Trophoblast cell (in vitro differentiated cells and primary cell): ENCODE data around the gene FAN1.

Source experiments
- DNase-seq, 2 donors: peaks; one replicate each; pipeline ENCODE4 v3.0.0-alpha.2; 2016
- H2AFZ ChIP-seq: 2 replicates; pipeline ENCODE4 v1.6.1; 2013; ENCODE audit warnings: low read length, moderate library complexity, mild to moderate bottlenecking; ENCODE audit not compliant: insufficient read depth, poor library complexity
- H2AK5ac ChIP-seq: 2 replicates; pipeline ENCODE4 v1.6.1; 2013; ENCODE audit warnings: mild to moderate bottlenecking, low read length
- H2BK120ac ChIP-seq: 2 replicates; pipeline ENCODE4 v1.6.1; 2013; ENCODE audit warnings: low read length, mild to moderate bottlenecking, moderate library complexity; ENCODE audit not compliant: insufficient read depth, poor library complexity
- H2BK12ac ChIP-seq: 2 replicates; pipeline ENCODE4 v1.6.1; 2013; ENCODE audit warnings: mild to moderate bottlenecking, low read length, moderate library complexity
- H2BK5ac ChIP-seq: 2 replicates; pipeline ENCODE4 v1.6.1; 2013; ENCODE audit warnings: low read length, low read depth, moderate library complexity, mild to moderate bottlenecking; ENCODE audit not compliant: poor library complexity
- H3K14ac ChIP-seq: 2 replicates; pipeline ENCODE4 v1.6.1; 2013; ENCODE audit warnings: mild to moderate bottlenecking, low read length
- H3K18ac ChIP-seq: 2 replicates; pipeline ENCODE4 v1.6.1; 2013; ENCODE audit warnings: mild to moderate bottlenecking, low read length
- H3K23ac ChIP-seq: 2 replicates; pipeline ENCODE4 v1.6.1; 2013; ENCODE audit warnings: low read length
- H3K27ac ChIP-seq: 2 replicates; pipeline ENCODE4 v1.5.1; 2013; ENCODE audit warnings: low read depth, mild to moderate bottlenecking, inconsistent platforms, low read length, moderate library complexity
- H3K27me3 ChIP-seq: 2 replicates; pipeline ENCODE4 v1.6.1; 2013; ENCODE audit warnings: inconsistent platforms, mild to moderate bottlenecking, low read length, moderate library complexity; ENCODE audit not compliant: insufficient read depth
- H3K36me3 ChIP-seq, 2 experiments: 1 replicate in 1 of 2; 2 replicates in 1 of 2; pipeline ENCODE4 v1.6.1; 2013; ENCODE audit warnings: low read length in 2 of 2, mild to moderate bottlenecking in 2 of 2, moderate library complexity in 1 of 2; ENCODE audit not compliant: insufficient read depth in 2 of 2, control insufficient read depth in 1 of 2
- H3K4ac ChIP-seq: 2 replicates; pipeline ENCODE4 v1.6.1; 2013; ENCODE audit warnings: low read depth, mild to moderate bottlenecking, low read length, moderate library complexity
- H3K4me1 ChIP-seq, 2 experiments: 1 replicate in 1 of 2; 2 replicates in 1 of 2; pipeline ENCODE4 v1.6.1; 2013; ENCODE audit warnings: low read length in 2 of 2, mild to moderate bottlenecking in 2 of 2, moderate library complexity in 1 of 2; ENCODE audit not compliant: insufficient read depth in 2 of 2, control insufficient read depth in 1 of 2
- H3K4me2 ChIP-seq: 2 replicates; pipeline ENCODE4 v1.6.1; 2013; ENCODE audit warnings: inconsistent platforms, mild to moderate bottlenecking, low read length, moderate library complexity
- H3K4me3 ChIP-seq: 2 replicates; pipeline ENCODE4 v1.5.1; 2013; ENCODE audit warnings: mild to moderate bottlenecking, low read depth, low read length, inconsistent platforms
- H3K79me1 ChIP-seq: one replicate; pipeline ENCODE4 v1.6.1; 2013; ENCODE audit warnings: low read length
- H3K79me2 ChIP-seq: 2 replicates; pipeline ENCODE4 v1.6.1; 2013; ENCODE audit warnings: low read length, mild to moderate bottlenecking; ENCODE audit not compliant: control insufficient read depth, insufficient read depth, poor library complexity
- H3K9ac ChIP-seq: 2 replicates; pipeline ENCODE4 v1.6.1; 2013; ENCODE audit warnings: mild to moderate bottlenecking, low read length
- H3K9me3 ChIP-seq: 2 replicates; pipeline ENCODE4 v1.6.1; 2013; ENCODE audit warnings: low read depth, mild to moderate bottlenecking, control low read depth, inconsistent platforms, low read length; ENCODE audit not compliant: insufficient read depth
- H4K12ac ChIP-seq: 2 replicates; pipeline ENCODE4 v1.6.1; 2013; ENCODE audit warnings: low read depth, mild to moderate bottlenecking, low read length, moderate library complexity
- H4K8ac ChIP-seq: 2 replicates; pipeline ENCODE4 v1.6.1; 2013; ENCODE audit warnings: low read depth, mild to moderate bottlenecking, low read length, moderate library complexity
- H4K91ac ChIP-seq: one replicate; pipeline ENCODE4 v1.6.1; 2013; ENCODE audit warnings: low read depth, mild to moderate bottlenecking, low read length, moderate library complexity
- WGBS: extraction: QIAGEN DNeasy Blood & Tissue Kit; methylation state at CpG from one replicate; pipeline ENCODE4 v1.1.7; 2013; ENCODE audit warnings: missing lambda C conversion rate; ENCODE audit not compliant: insufficient read length, insufficient coverage; ENCODE audit errors: extremely low coverage; 5-methylcytosine and 5-hydroxymethylcytosine counted together

FAN1 gene

DNA sequence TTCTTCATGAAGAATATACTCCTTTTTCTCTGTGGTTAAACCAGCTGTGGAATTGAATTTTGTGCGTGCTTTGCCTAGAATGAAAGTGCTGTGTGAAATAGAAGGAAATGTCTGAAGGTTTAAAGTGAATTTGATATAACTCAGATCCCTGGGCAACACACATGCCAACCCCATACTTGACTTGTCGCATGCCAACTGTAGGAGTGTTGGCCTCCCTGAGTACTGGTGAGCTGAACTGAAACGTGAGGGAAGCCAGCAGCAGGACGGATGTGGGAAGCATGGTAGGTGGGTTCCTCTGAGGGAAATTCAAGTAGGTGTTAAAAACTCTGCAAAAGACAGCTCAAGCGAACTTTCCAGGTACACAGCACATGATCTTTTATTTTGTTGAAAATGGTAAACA is 14.7 kb downstream of the FAN1 start:
- Histone ChIP-seq H3K14ac (no peak overlapping the region), H2AFZ (no peak overlapping the region), H3K18ac (no peak overlapping the region), H3K79me2 (no peaks in the 10 kb centered on the region), H3K4me2 (no peak overlapping the region), H2BK12ac (no peak overlapping the region), H3K4ac (no peak overlapping the region), H3K79me1 (no peaks in the 10 kb centered on the region), H4K91ac (no peak overlapping the region), H3K23ac (no peak overlapping the region), H3K9me3 (no peaks in the 10 kb centered on the region), H4K12ac (no peak overlapping the region), H3K4me3 (no peak overlapping the region), H2BK5ac (no peak overlapping the region), H3K27me3 (no peaks in the 10 kb centered on the region), H2AK5ac (no peak overlapping the region), H3K4me1 (peaks cover 2% of the 10 kb centered on the region in 2 experiments), H2BK120ac (no peak overlapping the region), H4K8ac (no peak overlapping the region), H3K9ac (no peak overlapping the region), H3K36me3 (peaks cover 11 to 16% of the 10 kb centered on the region in 2 experiments), H3K27ac (no peak overlapping the region)
- no CpG with 5 or more reads among the region's 5 CpGs for WGBS
- no peak for DNase-seq

DNA sequence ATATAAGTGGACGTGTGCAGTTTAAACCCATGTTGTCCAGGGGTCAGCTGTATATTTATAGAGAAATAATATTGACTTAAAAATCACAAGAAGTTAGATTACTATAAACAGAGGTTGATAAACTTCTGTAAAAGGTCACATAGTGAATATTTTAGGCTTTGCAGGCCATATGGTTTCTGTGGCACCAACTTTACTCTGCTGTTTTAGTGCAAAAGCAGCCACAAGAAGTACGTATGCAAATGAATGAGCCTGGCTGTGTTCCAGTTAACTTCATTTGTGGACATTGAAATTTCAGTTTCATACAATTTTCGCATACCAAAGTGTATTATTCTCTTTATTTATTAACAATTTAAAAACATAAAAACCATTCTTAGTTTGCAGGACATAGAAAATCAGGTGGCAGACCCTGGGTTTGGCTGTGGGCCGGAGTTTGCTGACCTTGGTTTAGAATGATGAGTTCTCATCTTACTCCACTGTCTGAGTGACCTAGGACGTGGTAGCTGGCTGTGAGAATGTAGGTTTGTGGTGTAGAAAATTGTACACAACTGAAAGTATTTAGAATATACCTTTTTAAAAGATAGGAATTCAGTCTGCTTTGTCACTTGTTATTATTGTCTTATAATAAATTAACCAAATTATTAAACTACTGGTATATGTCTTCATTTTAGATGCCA is 16.3 kb downstream of the FAN1 start:
- Histone ChIP-seq H3K9ac (no peak overlapping the region), H3K4me2 (no peak overlapping the region), H2BK5ac (no peak overlapping the region), H4K12ac (no peak overlapping the region), H2AK5ac (no peak overlapping the region), H2BK12ac (no peak overlapping the region), H3K27ac (no peak overlapping the region), H4K91ac (no peak overlapping the region), H3K79me1 (no peaks in the 10 kb centered on the region), H3K23ac (no peak overlapping the region), H3K4me1 (peaks cover 2% of the 10 kb centered on the region in 2 experiments), H3K27me3 (no peaks in the 10 kb centered on the region), H2BK120ac (no peak overlapping the region), H3K14ac (no peak overlapping the region), H3K36me3 (peaks cover 21 to 24% of the 10 kb centered on the region in 2 experiments), H4K8ac (no peak overlapping the region), H3K4me3 (no peak overlapping the region), H3K79me2 (no peaks in the 10 kb centered on the region), H3K4ac (no peak overlapping the region), H2AFZ (no peak overlapping the region), H3K18ac (no peak overlapping the region), H3K9me3 (no peaks in the 10 kb centered on the region)
- WGBS, result no CpG with 5 or more reads among the region's 5 CpGs
- no peak for DNase-seq

DNA sequence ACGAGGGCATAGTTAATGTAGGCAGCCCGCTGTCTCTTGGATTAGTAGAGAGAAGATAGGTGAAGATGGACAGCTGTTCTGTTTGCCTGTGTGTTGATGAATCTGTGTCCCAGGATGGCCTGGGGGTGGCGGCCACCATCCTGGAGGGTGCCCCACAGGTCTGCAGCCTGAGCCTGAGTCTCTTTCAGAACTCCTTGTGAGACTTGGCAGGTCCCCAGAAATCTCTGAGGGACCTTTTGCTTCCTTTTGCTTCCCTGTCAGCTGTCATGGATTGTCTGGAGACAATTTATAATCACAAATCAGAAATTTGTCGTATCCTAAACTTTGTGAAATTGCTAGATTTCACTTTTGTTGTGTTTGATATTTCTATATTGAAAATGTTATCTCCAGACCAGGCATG is 17.4 kb downstream of the FAN1 start:
- H3K79me2 ChIP-seq, result no peaks in the 10 kb centered on the region
- H3K9me3 ChIP-seq, result no peaks in the 10 kb centered on the region
- peaks cover 2% of the 10 kb centered on the region in 2 experiments for H3K4me1 ChIP-seq
- no peaks in the 10 kb centered on the region for H3K27me3 ChIP-seq
- H3K4me3 ChIP-seq, result no peak overlapping the region
- peaks cover 32 to 35% of the 10 kb centered on the region in 2 experiments for H3K36me3 ChIP-seq
- no peak overlapping the region for H2BK120ac ChIP-seq
- no peak overlapping the region for H3K9ac ChIP-seq
- H3K79me1 ChIP-seq, result no peaks in the 10 kb centered on the region
- no peak overlapping the region for H2BK12ac ChIP-seq
- H3K4me2 ChIP-seq, result no peak overlapping the region
- H2BK5ac ChIP-seq, result no peak overlapping the region
- H3K18ac ChIP-seq, result no peak overlapping the region
- H4K8ac ChIP-seq, result no peak overlapping the region
- H3K4ac ChIP-seq, result no peak overlapping the region
- no CpG with 5 or more reads among the region's 4 CpGs for WGBS
- no peak overlapping the region for H4K91ac ChIP-seq
- H3K27ac ChIP-seq, result no peak overlapping the region
- no peak overlapping the region for H4K12ac ChIP-seq
- H2AFZ ChIP-seq, result no peak overlapping the region
- no peak for DNase-seq
- no peak overlapping the region for H3K14ac ChIP-seq
- H3K23ac ChIP-seq, result no peak overlapping the region
- H2AK5ac ChIP-seq, result no peak overlapping the region

DNA sequence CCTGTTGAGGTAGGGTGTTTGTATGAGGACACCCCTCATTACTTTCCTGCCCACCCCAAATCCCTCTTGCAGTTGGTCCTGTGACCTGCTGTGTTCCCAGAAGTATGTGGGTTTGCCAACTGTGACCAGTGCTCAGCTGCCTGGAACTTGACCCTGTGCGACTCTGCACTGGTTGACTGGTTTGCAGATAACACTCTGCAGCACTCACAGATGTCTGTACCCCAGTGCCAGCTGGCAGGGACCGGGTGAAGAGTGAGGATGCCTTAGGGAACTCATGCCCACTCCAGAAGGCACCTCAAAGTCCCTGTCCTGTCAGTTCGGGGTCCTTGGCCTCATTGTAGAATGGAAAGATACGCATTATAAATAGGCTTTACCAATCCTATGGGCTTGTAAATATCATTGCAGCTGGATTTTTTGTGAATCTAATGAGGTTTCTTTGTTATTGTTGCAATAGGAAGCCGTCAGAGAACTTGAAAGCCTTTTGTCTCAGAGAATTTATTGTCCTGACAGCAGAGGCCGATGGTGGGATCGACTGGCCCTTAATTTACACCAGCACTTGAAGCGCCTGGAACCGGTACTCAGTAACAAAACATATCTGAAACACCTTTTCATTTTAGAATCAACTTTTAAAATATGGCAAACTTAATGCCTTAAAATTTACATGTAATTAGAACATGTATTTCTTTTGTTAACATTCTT is 18.2 kb downstream of the FAN1 start:
- Histone ChIP-seq H4K91ac (no peak overlapping the region), H3K4me2 (no peak overlapping the region), H3K4me1 (peaks cover 2% of the 10 kb centered on the region in 2 experiments), H3K36me3 (peaks cover 37 to 42% of the 10 kb centered on the region in 2 experiments), H3K9ac (no peak overlapping the region), H3K14ac (no peak overlapping the region), H2BK5ac (no peak overlapping the region), H3K9me3 (no peaks in the 10 kb centered on the region), H2AFZ (no peak overlapping the region), H2BK120ac (no peak overlapping the region), H3K4me3 (no peak overlapping the region), H3K18ac (no peak overlapping the region), H3K79me1 (no peaks in the 10 kb centered on the region), H4K12ac (no peak overlapping the region), H3K4ac (no peak overlapping the region), H3K27me3 (no peaks in the 10 kb centered on the region), H4K8ac (no peak overlapping the region), H3K27ac (no peak overlapping the region), H2AK5ac (no peak overlapping the region), H2BK12ac (no peak overlapping the region), H3K23ac (no peak overlapping the region), H3K79me2 (no peaks in the 10 kb centered on the region)
- no peak for DNase-seq
- WGBS, result no CpG with 5 or more reads among the region's 9 CpGs
